Measurements from ENCODE around the gene SRMS. TPM values are rescaled to one million over a fixed set of nuclear protein-coding genes. Genes with fewer than 3 reads are reported as not detected.

SRMS gene
- total and polyA plus RNA-seq, 2 of the 13 experiments (the other 11 are each of a cell fraction or from before 2014, with no cell fraction given), result not detected

DNA sequence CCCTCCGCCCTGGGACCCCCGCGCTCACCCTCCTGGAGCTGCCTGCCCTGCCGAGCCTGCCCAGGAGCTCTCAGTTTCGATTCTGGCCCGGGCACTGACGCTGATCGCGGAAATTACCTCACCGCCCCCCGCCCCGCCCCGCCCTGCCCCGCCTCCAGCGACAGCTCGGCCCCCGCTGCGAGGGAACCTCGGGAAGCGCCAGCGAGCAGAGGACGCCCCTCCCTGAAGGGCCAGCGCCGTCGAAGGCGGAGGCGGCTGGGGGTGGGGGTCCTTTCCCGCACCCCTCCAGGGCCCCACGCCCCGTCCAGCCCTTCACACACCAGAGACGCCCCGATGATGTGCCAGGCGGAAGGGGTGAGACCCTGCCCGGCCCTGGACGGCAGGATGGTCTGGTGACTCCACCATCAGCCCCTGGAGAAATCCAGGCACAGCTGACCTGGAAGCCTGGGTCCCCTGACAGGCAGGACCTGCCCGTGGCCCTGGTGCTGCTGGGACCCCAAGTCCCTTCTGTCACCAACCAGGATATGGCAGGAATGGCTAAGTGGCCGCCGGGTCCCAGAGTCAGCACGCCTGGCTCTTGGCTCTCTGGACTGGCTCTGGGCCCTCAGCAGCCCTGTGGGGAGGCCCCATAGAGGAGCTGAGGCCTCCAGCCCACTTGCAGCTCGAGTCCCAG is 26.7 kb upstream of the SRMS start, which contains the start of gene HELZ2 (continued):
- TF ChIP-seq REXO4 (CRISPR knock-in tag; IDR thresholded peaks at IDR 0.05; ENCODE audit: borderline replicate concordance) (0 out of 2 replicates have a peak, but pooled peaks have one; percentile 17), ZNF124 (CRISPR knock-in tag; IDR thresholded peaks at IDR 0.05) (peak; percentile 51; the same call in 1 of the 2 replicates), ZNF256 (CRISPR knock-in tag; conservative IDR thresholded peaks at IDR 0.05) (peak; percentile 57; the same call in 1 of the 2 replicates), CCAR2 (optimal IDR thresholded peaks at IDR 0.05; ENCODE audit: low read depth, low read length) (no peak), ZNF672 (CRISPR knock-in tag; IDR thresholded peaks at IDR 0.05) (no peak), ZNF12 (CRISPR knock-in tag; IDR thresholded peaks at IDR 0.05) (no peak), KDM5A (IDR thresholded peaks at IDR 0.05; ENCODE audit: borderline replicate concordance, low read length) (no peak), ZNF660 (CRISPR knock-in tag; IDR thresholded peaks at IDR 0.05; ENCODE audit: borderline replicate concordance, low read depth) (0 out of 2 replicates have a peak, but pooled peaks have one; percentile 58), ZNF333 (CRISPR knock-in tag; IDR thresholded peaks at IDR 0.05; ENCODE audit: borderline replicate concordance) (peak; percentile 85; the same call in 1 of the 2 replicates), ZIK1 (CRISPR knock-in tag; IDR thresholded peaks at IDR 0.05; ENCODE audit: borderline replicate concordance, low read depth) (peak; percentile 8; the same call in 1 of the 2 replicates), ZNF234 (CRISPR knock-in tag; conservative IDR thresholded peaks at IDR 0.05) (0 out of 2 replicates have a peak, but pooled peaks have one; percentile 56), FOSL2 (CRISPR knock-in tag; IDR thresholded peaks at IDR 0.05) (peak; percentile 28), ZNF550 (CRISPR knock-in tag; IDR thresholded peaks at IDR 0.05; ENCODE audit: borderline replicate concordance) (0 out of 2 replicates have a peak, but pooled peaks have one; percentile 54), KLF6 (CRISPR knock-in tag; IDR thresholded peaks at IDR 0.05) (no peak), ZNF839 (CRISPR knock-in tag; IDR thresholded peaks at IDR 0.05; ENCODE audit: borderline replicate concordance) (no peak), CENPX (CRISPR knock-in tag; IDR thresholded peaks at IDR 0.05) (no peak), ATRX (CRISPR knock-in tag; IDR thresholded peaks at IDR 0.05; ENCODE audit: borderline replicate concordance) (no peak), ZZZ3 (CRISPR knock-in tag; IDR thresholded peaks at IDR 0.05; ENCODE audit: borderline replicate concordance) (no peak), ZNF121 (CRISPR knock-in tag; IDR thresholded peaks at IDR 0.05) (no peak), BRD4 (CRISPR knock-in tag; IDR thresholded peaks at IDR 0.05) (0 out of 2 replicates have a peak, but pooled peaks have one; percentile 34), ZFY (CRISPR knock-in tag; IDR thresholded peaks at IDR 0.05) (peak; percentile 62; the same call in 1 of the 2 replicates), NFKB2 (CRISPR knock-in tag; IDR thresholded peaks at IDR 0.05; ENCODE audit: borderline replicate concordance) (no peak; the same call in 1 of the 2 replicates), ZBTB38 (CRISPR knock-in tag; IDR thresholded peaks at IDR 0.05) (peak; percentile 68; the same call in 1 of the 2 replicates), RBAK (CRISPR knock-in tag; IDR thresholded peaks at IDR 0.05) (no peak), TEAD3 (CRISPR knock-in tag; optimal IDR thresholded peaks at IDR 0.05; ENCODE audit: borderline replicate concordance) (peak; percentile 56), ZNF558 (CRISPR knock-in tag; IDR thresholded peaks at IDR 0.05; ENCODE audit: borderline replicate concordance) (peak; percentile 77; the same call in 1 of the 2 replicates), ZNF160 (CRISPR knock-in tag; IDR thresholded peaks at IDR 0.05) (0 out of 2 replicates have a peak, but pooled peaks have one; percentile 26)
- TF ChIP-seq, protein P1, sequence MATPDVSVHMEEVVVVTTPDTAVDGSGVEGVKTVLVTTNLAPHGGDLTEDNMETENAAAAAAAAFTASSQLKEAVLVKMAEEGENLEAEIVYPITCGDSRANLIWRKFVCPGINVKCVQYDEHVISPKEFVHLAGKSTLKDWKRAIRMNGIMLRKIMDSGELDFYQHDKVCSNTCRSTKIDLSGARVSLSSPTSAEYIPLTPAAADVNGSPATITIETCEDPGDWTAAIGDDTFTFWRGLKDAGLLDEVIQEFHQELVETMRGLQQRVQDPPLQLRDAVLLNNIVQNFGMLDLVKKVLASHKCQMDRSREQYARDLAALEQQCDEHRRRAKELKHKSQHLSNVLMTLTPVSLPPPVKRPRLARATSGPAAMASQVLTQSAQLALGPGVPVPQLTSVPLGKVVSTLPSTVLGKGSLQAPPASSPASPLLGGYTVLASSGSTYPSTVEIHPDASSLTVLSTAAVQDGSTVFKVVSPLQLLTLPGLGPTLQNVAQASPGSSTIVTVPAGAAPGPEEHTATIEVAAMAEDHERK (CRISPR knock-in tag; IDR thresholded peaks at IDR 0.05; ENCODE audit: low read depth), result no peak
- TF ChIP-seq, protein P2, sequence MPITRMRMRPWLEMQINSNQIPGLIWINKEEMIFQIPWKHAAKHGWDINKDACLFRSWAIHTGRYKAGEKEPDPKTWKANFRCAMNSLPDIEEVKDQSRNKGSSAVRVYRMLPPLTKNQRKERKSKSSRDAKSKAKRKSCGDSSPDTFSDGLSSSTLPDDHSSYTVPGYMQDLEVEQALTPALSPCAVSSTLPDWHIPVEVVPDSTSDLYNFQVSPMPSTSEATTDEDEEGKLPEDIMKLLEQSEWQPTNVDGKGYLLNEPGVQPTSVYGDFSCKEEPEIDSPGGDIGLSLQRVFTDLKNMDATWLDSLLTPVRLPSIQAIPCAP (CRISPR knock-in tag; IDR thresholded peaks at IDR 0.05; ENCODE audit: low read depth), result no peak
